GM21526 (cell line): ENCODE measurements around the gene FAM90A1.
"Not testable (repeated sequence)": the region's sequence is repeated elsewhere in the genome, so short reads cannot be mapped to it uniquely, and the experiment has no call there.

Experiments
- ATAC-seq: cut with Tn5 transposase; IDR thresholded peaks from one replicate; pipeline ENCODE4 v1.9.1; 2021; ENCODE audit warnings: moderate library complexity; ENCODE audit not compliant: unreplicated experiment, low FRiP score

FAM90A1 gene

GRCh38 chr12:8226992-8227731, at the start of gene FAM90A1:
Gene FAM90A1 (minus strand): TSS chr12:8227618. CDS start chr12:8224832, 2,786 bp downstream.
- ATAC-seq = not testable (repeated sequence)

GRCh38 chr12:8276397-8276796, 49.0 kb upstream of the FAM90A1 start:
- not testable (repeated sequence) for ATAC-seq

- not testable (repeated sequence) for ATAC-seq
Observed at GRCh38 chr12:8266706-8267105, 39.3 kb upstream of the FAM90A1 start.

- ATAC-seq = not testable (repeated sequence)
Observed at GRCh38 chr12:8264236-8264635, 36.8 kb upstream of the FAM90A1 start.

GRCh38 chr12:8261111-8261554, 33.7 kb upstream of the FAM90A1 start:
- not testable (repeated sequence) for ATAC-seq

- ATAC-seq = not testable (repeated sequence)
Observed at GRCh38 chr12:8256356-8256755, 28.9 kb upstream of the FAM90A1 start.

GRCh38 chr12:8254705-8255104, 27.3 kb upstream of the FAM90A1 start:
- ATAC-seq = not testable (repeated sequence)

- not testable (repeated sequence) for ATAC-seq
Observed at GRCh38 chr12:8252056-8252818, 24.8 kb upstream of the FAM90A1 start.

- not testable (repeated sequence) for ATAC-seq
Observed at GRCh38 chr12:8251616-8252015, 24.2 kb upstream of the FAM90A1 start.

- not testable (repeated sequence) for ATAC-seq
Observed at GRCh38 chr12:8246941-8247535, 19.6 kb upstream of the FAM90A1 start.

- ATAC-seq = not testable (repeated sequence)
Observed at GRCh38 chr12:8243682-8244161, 16.3 kb upstream of the FAM90A1 start.

- ATAC-seq = peak; percentile 76
Observed at GRCh38 chr12:8242880-8243681, 15.7 kb upstream of the FAM90A1 start.

GRCh38 chr12:8242622-8242879, 15.1 kb upstream of the FAM90A1 start:
- ATAC-seq = not testable (repeated sequence)

GRCh38 chr12:8241917-8242621, 14.7 kb upstream of the FAM90A1 start:
- ATAC-seq = not testable (repeated sequence)

- ATAC-seq = not testable (repeated sequence)
Observed at GRCh38 chr12:8240340-8241114, 13.1 kb upstream of the FAM90A1 start.

GRCh38 chr12:8237031-8237430, 9.6 kb upstream of the FAM90A1 start:
- not testable (repeated sequence) for ATAC-seq

GRCh38 chr12:8235316-8236157, 8.1 kb upstream of the FAM90A1 start:
- ATAC-seq = not testable (repeated sequence)

GRCh38 chr12:8234746-8235145, 7.3 kb upstream of the FAM90A1 start:
- ATAC-seq = not testable (repeated sequence)
